HT1080 (cell line): Measurements from ENCODE around the gene MAP3K2. TPM values are rescaled to one million over a fixed set of nuclear protein-coding genes. Genes with fewer than 3 reads are reported as not detected.

ENCODE experiments used
- DNase-seq: peaks from one replicate; pipeline ENCODE4 v3.0.0-alpha.2; 2015; ENCODE audit warnings: low read depth
- total RNA-seq: library from RNA; depleted of rRNA; stranded (reverse); fragments of >200 nt; shearing (Covaris generic); gene quantifications from 2 replicates; pipeline ENCODE4 v1.2.3, GENCODE V29; 2014

Gene MAP3K2
- total RNA-seq, 1 experiment from 2014 or later: 30.7 TPM

GRCh38 chr2:127407661-127408003 lies 19.9 kb upstream of the MAP3K2 start:
- no peak for DNase-seq

- DNase-seq: no peak
These were observed 19.3 kb upstream of the MAP3K2 start for GRCh38 chr2:127407091-127407490.

DNA sequence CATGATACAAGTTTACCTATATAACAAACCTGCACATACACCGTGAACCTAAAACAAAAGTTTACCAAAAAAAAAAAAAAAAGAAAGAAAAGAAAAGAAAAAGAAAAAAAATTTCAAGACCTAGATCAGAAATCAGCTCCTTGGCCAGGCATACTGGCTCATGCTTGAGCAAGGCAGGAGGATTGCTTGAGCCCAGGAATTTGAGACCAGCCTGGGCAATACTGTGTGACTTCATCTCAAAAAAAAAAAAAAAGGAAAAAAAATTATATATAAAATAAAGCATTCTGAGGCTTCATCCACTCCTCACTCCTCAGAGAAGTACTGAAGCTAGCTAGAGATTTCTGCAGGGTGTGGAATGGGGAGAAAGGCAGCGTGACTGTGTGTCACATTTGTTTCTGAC lies 18.7 kb upstream of the MAP3K2 start:
- no peak for DNase-seq

DNA sequence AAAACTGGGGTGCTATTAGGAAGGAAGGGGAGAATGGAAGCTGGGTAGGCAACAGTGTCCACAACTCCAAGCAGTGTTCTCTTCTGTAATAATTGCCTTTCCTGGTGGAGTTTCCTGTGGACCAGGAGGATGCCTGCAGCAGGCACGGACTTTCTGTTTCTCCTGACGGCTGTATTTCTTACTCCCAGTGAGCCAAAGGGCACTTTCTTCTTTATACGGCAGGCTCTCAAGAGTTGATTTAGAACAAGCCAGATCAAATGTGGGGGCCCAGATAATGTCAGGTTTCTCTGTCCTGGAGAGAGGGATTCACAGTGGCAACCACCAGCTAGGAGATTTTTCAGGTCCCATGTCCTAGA lies 17.5 kb upstream of the MAP3K2 start:
- DNase-seq: no peak

DNA sequence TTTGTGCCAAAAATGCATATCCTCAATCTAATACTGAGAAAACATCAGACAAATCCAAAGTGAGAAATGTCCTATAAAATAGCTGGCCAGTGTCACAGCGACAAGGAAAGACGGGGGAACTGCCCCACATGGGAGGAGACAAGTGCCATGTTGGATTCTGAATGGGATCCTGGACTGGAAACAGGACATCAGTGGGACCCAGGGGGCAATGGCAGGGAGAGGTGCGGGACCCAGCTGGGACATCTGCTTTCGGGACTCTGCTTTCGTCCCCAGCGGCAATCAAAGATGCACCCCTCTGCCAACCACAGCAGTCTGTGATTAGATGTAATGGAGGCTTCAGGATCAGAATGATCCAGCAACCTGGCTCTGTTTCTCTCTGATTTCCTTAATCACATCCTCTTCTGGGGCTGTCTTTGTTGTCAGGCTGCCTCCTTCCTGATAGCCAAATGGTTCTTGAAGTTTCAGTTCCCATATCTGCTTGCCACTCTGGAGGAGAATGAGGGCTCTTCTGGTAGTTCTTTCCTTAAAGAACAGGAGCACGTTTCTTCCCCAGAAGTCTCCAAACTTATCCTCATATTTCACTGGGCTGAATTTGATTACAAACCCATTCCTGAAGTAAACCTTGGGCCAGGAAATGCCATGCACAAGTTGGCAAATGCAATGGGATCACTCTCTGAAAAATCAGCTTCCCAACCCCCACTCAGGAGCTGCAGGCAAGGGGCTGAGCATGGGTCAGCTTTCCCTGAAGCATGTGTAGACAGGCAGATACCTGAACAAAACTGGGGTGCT lies 16.9 kb upstream of the MAP3K2 start:
- DNase-seq: no peak

DNA sequence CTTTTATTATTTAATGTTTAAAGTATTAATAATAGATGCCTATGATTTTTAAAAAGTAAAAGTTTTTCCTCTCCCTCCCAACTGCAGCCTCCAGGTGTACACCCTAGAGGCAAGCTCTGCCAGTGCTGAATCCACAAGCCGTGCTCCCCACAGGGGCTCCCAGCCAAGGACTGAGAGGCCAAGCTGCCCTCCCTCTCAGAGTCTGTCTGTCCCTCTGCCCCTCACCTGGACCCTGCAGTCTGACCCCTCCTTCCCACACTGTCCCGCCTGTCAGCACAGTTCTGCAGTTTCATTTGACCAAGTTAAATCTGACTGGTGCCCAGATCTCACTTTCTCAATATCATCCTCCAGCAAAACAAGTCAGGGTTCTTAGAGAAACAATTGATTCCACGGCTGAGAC lies 15.7 kb upstream of the MAP3K2 start:
- DNase-seq: no peak

DNA sequence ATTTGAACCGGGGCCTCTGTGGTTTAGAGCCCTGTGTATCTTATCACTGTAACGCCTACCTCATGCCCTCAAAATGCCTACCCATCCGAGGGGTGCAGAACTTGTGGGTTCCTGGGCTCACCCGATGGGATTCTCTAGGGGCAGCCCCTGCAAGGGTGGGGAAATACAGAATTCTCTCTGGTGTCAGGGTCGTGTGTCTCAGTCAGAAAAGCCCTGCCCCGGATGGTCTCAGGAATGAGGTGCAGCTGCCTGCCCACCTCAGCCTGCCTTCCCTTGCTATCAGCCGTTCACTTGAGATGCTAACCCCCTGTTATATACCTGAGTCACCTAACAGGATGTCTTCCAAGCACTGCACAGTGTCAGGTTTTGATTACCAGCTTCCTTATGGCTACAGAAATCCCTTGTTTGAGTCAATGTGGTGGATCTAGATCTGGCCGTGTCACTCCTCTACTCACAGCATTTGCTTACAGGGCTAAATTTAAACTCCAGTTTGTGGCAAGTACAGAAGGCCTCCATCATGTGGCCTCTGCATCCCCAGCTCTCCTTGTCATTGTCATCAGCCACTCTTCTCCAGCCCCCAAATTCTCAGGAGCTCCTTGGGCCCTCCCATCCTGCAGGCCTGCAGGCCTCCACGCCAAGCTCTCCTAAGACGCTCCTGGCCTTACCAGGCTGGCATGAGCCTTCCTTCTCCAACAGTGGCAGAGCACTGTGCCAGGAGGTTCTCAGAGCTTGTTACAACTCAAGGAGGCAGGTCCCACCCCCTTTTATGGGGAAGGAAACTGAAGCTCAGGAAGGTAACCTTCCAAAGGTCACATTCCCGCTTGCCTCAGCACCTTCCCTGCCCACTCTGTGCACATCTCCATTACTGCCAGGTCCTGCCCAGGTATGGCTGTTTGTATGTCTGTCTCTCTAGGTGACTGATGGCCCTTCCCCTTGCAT lies 14.3 kb upstream of the MAP3K2 start:
- peak; percentile 49 for DNase-seq

- peak; percentile 69 for DNase-seq
These were observed 13.4 kb upstream of the MAP3K2 start for GRCh38 chr2:127400897-127401756.

- DNase-seq: no peak
These were observed 12.7 kb upstream of the MAP3K2 start for GRCh38 chr2:127400533-127400896.

- peak; percentile 89 for DNase-seq
These were observed 10.4 kb upstream of the MAP3K2 start for GRCh38 chr2:127398239-127398590.

- DNase-seq: no peak
These were observed 9.9 kb upstream of the MAP3K2 start for GRCh38 chr2:127397568-127398238.

GRCh38 chr2:127394492-127394891 lies 6.7 kb upstream of the MAP3K2 start:
- no peak for DNase-seq

DNA sequence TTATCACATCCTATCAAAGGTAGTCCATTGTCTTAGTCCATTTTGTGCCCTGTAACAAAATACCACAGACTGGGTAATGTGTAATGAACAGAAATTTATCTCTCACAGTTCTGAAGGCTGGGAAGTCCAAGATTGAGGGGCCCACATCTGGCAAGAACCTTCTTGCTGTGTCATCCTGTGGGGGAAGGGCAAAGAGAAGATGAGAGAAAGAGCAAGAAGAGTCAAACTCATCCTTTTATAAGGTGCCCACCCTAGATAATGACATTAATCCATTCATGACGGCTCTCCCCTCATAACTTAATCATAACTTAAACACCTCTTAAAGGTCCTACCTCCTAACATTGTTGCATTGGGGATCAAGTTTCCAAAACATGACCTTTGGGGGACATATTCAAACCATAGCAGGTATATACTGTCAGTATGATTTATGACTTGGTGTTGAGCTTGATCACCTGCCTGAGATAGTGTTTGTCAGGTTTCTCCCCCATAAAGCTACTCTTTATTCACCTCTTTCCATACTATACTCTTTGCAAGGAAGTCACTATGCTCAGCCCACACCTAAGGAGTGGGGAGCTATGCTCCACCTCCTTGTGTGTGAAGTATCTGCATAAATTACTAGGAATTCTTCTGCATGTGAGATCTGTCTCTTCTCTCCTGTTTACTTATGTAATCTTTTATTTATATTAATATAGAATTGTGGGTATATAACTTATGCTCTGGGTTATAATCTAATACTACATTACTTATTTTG lies 5.2 kb upstream of the MAP3K2 start:
- DNase-seq: no peak

GRCh38 chr2:127392133-127392827 lies 4.5 kb upstream of the MAP3K2 start:
- DNase-seq: peak; percentile 67

- DNase-seq: no peak
These were observed 2.1 kb upstream of the MAP3K2 start for GRCh38 chr2:127389778-127390435.

DNA sequence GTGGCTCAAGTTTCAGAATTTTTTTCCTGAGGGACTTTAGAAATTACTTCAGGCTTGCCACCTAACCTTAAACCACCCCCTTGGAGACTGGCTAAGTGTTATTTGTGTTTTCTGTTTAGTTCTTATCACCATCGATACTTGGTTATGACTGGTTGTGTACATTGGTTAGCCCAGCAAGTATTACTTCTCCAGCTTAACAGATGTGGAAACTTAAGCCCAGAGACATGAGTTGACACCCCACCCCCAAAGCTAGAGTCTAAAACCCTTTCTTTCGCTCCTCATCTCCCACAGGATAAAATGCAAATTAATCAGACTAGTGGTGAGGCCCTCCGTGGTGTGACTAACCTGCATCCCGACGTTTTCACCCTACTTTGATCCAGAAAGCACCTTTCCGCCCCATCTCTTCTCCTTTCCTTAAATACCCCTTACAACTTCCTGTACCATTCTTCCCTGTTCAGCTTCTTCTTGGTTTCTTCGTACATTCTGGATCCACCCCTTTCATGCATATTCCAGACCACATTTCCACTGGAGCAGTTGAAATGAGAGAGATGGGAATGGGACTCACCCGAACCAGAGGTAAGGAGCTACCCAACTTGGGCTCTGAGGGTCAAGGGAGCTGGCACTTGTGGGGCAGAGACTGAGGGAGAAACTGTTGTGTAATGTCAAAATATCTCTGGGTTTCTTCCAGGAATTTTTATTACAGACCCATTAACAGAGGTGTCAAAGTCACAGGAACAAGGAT lies 819 bp upstream of the MAP3K2 start:
- DNase-seq: no peak

GRCh38 chr2:127386764-127387654 lies 766 bp downstream of the MAP3K2 start:
- peak; percentile 91 for DNase-seq

DNA sequence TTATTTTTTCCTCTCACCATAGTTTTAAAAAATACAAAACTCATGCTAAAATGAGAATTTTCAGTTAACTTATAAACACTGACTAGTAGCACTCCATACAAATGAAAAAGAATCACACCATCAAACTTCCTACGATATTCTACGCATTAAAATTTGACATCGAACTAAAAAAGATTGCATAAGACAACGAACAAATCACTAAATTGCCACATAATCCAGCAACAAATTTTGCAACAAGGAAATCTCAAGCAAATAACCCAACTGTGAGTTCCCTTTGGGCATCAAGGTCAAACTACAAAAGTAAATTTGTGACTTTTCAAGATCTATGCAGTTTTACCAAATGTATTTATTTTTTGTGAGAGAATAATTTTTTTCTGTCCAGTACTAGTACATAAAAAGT lies 1.5 kb downstream of the MAP3K2 start:
- DNase-seq: no peak
